Measurements from ENCODE around the gene BEAN1.
"Not testable (repeated sequence)": the region's sequence is repeated elsewhere in the genome, so short reads cannot be mapped to it uniquely, and the experiment has no call there.

The BEAN1 gene

GRCh38 chr16:66441586-66442375 is 14.7 kb downstream of the BEAN1 start:
- DNase-seq (ENCODE audit: low read depth) = no peak

GRCh38 chr16:66442502-66443268 is 15.6 kb downstream of the BEAN1 start:
- DNase-seq (ENCODE audit: low read depth) = no peak

GRCh38 chr16:66443269-66443652 is 16.2 kb downstream of the BEAN1 start:
- DNase-seq (ENCODE audit: low read depth) = no peak

- no peak for DNase-seq (ENCODE audit: low read depth)
Observed at GRCh38 chr16:66444049-66444481, 17.0 kb downstream of the BEAN1 start.

- no peak for DNase-seq (ENCODE audit: low read depth)
Observed at GRCh38 chr16:66446737-66447136, 19.6 kb downstream of the BEAN1 start.

- no peak for DNase-seq (ENCODE audit: low read depth)
Observed at GRCh38 chr16:66447491-66447890, 20.4 kb downstream of the BEAN1 start.

GRCh38 chr16:66451548-66451947 is 24.5 kb downstream of the BEAN1 start:
- DNase-seq (ENCODE audit: low read depth) = no peak

GRCh38 chr16:66453230-66453629 is 26.1 kb downstream of the BEAN1 start:
- not testable (repeated sequence) for DNase-seq (ENCODE audit: low read depth)

- no peak for DNase-seq (ENCODE audit: low read depth)
Observed at GRCh38 chr16:66454751-66455150, 27.7 kb downstream of the BEAN1 start.

GRCh38 chr16:66455970-66456369 is 28.9 kb downstream of the BEAN1 start:
- DNase-seq (ENCODE audit: low read depth) = no peak

- DNase-seq (ENCODE audit: low read depth) = no peak
Observed at GRCh38 chr16:66457888-66458287, 30.8 kb downstream of the BEAN1 start.

- no peak for DNase-seq (ENCODE audit: low read depth)
Observed at GRCh38 chr16:66458292-66458691, 31.2 kb downstream of the BEAN1 start.

- no peak for DNase-seq (ENCODE audit: low read depth)
Observed at GRCh38 chr16:66458853-66459252, 31.8 kb downstream of the BEAN1 start.

GRCh38 chr16:66459878-66460277 is 32.8 kb downstream of the BEAN1 start:
- DNase-seq (ENCODE audit: low read depth) = no peak

- no peak for DNase-seq (ENCODE audit: low read depth)
Observed at GRCh38 chr16:66460703-66461102, 33.6 kb downstream of the BEAN1 start.

GRCh38 chr16:66462912-66463311 is 35.8 kb downstream of the BEAN1 start:
- no peak for DNase-seq (ENCODE audit: low read depth)

GRCh38 chr16:66465946-66466345 is 38.9 kb downstream of the BEAN1 start:
- not testable (repeated sequence) for DNase-seq (ENCODE audit: low read depth)

- not testable (repeated sequence) for DNase-seq (ENCODE audit: low read depth)
Observed at GRCh38 chr16:66466636-66467035, 39.5 kb downstream of the BEAN1 start.

- DNase-seq (ENCODE audit: low read depth) = no peak
Observed at GRCh38 chr16:66467611-66468010, 40.5 kb downstream of the BEAN1 start.

GRCh38 chr16:66468321-66468965 is 41.3 kb downstream of the BEAN1 start:
- no peak for DNase-seq (ENCODE audit: low read depth)

GRCh38 chr16:66469291-66469946 is 42.3 kb downstream of the BEAN1 start:
- DNase-seq (ENCODE audit: low read depth) = no peak

- no peak for DNase-seq (ENCODE audit: low read depth)
Observed at GRCh38 chr16:66469947-66470546, 43.0 kb downstream of the BEAN1 start.

Measured in stimulated activated CD8-positive, alpha-beta memory T cell treated with anti-CD3 and anti-CD28 coated beads, Interleukin-12 subunit alpha, Interleukin-12 subunit beta, amount 100 ng/mL, for 4 hours (primary cell).